Coronary artery (tissue), 2 donors: ENCODE measurements around the gene ITGB2.
"Not testable (repeated sequence)": the region's sequence is repeated elsewhere in the genome, so short reads cannot be mapped to it uniquely, and the experiment has no call there.

ENCODE experiments used
- DNase-seq: peaks from one replicate; pipeline ENCODE4 v3.0.0-alpha.2; 2017; ENCODE audit warnings: low spot score
- H3K27ac ChIP-seq, 2 donors: fragments of 200-600 bp; sonication (generic); one replicate each; pipeline ENCODE4 v1.5.1; 2016 to 2019
- H3K4me3 ChIP-seq: fragments of 200-600 bp; sonication (generic); 2 replicates; pipeline ENCODE4 v1.5.1; 2016; ENCODE audit warnings: mild to moderate bottlenecking, moderate library complexity
- TF ChIP-seq, protein P1 (sequence below): fragments of 200-600 bp; sonication (generic); IDR thresholded peaks from one replicate; pipeline ENCODE4 v1.5.1; 2019; ENCODE audit warnings: antibody characterized with exemption

The ITGB2 gene

DNA sequence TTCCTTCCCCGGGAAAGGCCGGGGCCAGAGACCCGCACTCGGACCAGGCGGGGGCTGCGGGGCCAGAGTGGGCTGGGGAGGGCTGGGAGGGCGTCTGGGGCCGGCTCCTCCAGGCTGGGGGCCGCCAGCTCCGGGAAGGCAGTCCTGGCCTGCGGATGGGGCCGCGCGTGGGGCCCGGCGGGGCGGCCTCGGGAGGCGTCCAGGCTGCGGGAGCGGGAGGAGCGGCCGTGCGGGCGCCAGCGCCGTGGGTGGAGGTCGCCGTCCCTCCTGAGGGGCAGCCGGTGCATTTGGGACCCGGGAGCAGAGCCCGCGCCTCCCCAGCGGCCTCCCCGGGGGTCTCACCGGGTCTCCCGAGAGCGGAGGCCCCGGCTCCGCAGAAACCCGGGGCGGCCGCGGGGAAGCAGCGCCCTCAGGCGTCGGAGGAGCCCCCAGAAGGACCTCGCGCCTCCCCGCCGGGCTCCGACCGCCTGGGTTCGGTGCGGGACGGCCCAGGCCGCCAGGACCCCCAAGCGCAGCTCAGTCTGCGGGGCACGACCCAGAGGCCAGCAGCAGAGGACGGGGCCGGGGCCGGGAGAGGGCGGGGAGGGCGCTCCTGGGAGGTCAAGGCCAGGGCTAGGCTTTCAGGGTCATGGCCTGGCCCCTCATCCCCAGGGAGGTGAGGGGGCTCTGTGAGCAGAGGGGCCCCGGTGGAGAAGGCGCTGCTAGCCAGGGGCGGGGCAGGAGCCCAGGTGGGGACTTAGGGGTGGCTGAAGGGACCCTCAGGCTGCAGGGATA, 11.9 kb upstream of the ITGB2 start:
- TF ChIP-seq, protein P1, sequence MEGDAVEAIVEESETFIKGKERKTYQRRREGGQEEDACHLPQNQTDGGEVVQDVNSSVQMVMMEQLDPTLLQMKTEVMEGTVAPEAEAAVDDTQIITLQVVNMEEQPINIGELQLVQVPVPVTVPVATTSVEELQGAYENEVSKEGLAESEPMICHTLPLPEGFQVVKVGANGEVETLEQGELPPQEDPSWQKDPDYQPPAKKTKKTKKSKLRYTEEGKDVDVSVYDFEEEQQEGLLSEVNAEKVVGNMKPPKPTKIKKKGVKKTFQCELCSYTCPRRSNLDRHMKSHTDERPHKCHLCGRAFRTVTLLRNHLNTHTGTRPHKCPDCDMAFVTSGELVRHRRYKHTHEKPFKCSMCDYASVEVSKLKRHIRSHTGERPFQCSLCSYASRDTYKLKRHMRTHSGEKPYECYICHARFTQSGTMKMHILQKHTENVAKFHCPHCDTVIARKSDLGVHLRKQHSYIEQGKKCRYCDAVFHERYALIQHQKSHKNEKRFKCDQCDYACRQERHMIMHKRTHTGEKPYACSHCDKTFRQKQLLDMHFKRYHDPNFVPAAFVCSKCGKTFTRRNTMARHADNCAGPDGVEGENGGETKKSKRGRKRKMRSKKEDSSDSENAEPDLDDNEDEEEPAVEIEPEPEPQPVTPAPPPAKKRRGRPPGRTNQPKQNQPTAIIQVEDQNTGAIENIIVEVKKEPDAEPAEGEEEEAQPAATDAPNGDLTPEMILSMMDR: peak; percentile 46
- peak overlapping the region; percentile 69 for H3K4me3 ChIP-seq
- H3K27ac ChIP-seq: no peak overlapping the region
- DNase-seq: no peak

DNA sequence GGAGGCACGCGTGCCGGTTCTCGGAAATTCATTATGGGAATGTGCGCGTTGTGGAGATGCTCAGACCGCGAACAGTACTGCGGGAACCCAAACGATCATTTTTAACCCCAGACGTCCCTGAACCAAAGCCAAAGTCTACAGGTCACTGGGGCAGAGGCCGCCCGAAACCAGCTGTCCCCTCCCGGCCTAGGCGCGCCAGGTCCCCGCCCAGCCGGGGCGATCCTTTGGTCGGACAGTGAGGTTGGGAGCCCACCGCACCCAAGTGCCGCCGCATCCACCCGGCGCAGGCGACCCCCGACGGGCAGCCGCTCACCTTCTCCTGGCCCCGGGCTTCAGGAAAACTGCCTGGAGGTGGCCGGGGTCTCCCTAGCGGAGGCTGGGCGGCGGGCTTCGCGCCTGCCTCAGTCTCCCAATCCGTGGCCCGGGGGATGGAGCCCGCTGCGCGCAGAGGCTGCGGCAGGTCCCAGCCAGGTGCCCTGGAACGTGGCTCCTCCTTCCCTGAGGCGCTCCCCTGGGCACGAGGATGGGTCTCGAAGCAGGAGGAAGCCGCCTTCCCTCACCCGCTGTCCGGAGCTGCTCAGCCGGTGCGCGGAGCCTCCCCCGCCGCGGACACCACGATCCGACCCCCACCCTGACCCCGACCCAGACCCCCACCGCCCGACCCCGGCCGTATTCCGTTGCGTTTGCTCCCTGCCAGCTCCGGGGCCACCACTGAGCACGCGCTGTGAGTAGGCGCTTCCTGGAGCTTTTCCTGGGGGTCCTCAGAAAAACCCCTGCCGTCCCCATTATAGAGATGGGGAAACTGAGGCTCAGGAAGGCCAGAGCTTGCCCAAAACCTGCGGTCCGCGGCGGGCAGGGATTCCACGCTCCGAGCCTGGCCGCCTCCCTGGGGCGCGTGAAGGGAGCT, 11.1 kb upstream of the ITGB2 start:
- no peak for DNase-seq
- Histone ChIP-seq H3K4me3 (peak overlapping the region; percentile 69), H3K27ac (peak overlapping the region in 1 of 2 donors; percentile 21)
- TF ChIP-seq, protein P1: no peak

DNA sequence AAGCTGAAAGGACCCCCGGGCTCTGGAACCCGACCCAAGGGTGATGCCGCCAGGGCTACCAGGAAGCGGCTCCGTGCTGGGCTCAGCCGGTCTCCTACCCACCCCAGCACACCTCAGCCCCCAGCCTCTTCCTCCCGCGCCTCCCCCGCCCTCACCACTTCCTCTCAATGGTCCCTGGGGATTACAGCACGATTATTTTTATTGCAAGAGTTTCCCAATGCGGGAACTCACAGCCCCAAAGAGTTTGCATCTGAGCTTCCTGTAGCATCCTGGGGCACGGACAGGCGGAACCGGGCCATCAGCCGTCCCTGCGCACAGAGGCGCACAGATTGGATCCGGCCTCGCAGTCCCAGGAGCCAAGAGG, 10.4 kb upstream of the ITGB2 start:
- H3K27ac ChIP-seq: peak overlapping the region in 1 of 2 donors; percentile 40
- H3K4me3 ChIP-seq: peak overlapping the region; percentile 69
- TF ChIP-seq, protein P1: no peak
- no peak for DNase-seq

DNA sequence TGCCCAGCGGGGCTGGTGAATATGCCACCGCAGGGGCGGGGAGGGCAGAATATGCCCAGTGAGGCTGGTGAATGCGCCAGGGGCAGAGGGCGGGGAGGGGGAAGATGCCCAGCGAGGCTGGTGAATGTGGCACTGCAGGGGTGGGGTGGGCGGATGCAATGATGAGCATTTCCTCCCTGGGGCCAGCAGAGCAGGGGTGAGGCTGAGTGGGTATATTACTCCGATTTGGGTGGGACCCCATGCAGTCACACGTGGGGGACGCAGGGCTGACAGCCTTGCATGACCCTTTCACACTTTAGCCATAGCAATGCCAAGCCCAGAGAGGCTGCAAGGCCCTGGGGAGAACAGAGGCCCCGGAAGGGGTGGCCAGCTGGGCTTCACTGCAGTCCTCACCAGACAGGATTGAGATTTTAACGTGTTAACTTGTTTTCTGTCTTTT, 9.9 kb upstream of the ITGB2 start:
- H3K4me3 ChIP-seq: no peak overlapping the region
- peak overlapping the region in 1 of 2 donors; percentile 40 for H3K27ac ChIP-seq
- DNase-seq: no peak
- TF ChIP-seq, protein P1: no peak

DNA sequence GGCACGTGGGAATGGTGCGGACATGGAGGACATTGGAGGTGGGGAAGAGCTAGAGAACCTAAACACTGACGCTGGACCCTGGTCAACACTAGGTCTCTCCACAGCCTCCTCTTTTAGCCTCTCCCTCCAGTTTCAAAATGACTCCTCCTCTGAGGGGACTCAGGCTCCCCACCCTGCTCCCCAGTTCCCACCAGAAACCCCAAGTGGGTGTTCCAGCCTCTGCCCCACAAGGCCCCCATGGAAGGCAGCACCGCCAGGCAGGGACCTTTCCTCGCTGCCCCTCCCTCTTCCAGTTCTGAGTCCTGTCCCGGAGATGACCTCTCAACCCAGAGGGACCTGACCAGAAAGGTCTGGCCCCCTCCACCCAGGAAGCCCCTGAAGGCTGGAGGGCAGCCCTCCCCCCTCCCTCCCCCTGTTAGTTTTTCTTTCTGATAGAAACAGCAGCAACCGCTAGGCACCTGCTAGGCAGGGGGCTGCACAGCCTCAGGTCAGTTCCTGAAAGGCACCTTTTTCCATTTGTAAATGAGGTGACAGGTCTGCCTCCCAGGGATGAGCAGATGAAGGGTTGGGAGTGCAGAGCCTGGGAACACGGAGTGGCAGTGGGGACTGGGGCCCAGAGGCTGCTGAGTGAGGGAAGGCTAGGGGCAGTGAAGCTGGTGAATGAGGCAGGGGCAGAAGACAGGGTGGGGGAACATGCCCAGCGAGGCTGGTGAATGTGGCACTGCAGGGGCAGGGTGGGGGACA, 9.3 kb upstream of the ITGB2 start:
- TF ChIP-seq, protein P1: no peak
- Histone ChIP-seq H3K27ac (peak overlapping the region in 1 of 2 donors; percentile 40), H3K4me3 (no peak overlapping the region)
- no peak for DNase-seq

DNA sequence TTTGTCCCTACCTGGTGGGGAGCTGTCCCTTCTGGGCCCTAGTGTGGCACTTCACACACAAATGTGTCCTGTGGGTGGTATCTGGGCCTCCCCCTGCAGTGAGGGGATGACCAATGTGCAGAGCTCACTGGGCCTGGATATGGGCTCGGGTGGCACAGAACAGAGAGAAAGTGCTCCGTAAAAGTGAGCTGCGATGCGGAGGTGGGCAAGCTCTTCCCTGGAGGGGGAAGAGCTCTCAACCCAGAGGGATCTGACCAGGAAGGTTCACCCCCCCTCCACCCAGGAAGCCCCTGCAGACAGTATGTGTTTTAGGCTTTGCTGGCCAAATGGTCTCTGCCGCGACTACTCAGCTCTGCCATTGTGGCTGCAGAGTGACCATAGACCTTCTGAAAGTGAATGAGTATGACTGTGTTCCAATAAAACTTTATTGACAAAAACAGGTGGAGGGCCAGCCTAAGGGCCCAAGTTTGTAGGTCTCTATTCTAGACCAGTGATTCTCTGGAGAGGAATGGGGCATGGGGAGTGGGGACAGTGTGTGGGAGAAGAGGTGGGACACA, 8.6 kb upstream of the ITGB2 start:
- DNase-seq: no peak
- TF ChIP-seq, protein P1: no peak
- peak overlapping the region in 1 of 2 donors; percentile 13 for H3K27ac ChIP-seq
- H3K4me3 ChIP-seq: no peak overlapping the region

DNA sequence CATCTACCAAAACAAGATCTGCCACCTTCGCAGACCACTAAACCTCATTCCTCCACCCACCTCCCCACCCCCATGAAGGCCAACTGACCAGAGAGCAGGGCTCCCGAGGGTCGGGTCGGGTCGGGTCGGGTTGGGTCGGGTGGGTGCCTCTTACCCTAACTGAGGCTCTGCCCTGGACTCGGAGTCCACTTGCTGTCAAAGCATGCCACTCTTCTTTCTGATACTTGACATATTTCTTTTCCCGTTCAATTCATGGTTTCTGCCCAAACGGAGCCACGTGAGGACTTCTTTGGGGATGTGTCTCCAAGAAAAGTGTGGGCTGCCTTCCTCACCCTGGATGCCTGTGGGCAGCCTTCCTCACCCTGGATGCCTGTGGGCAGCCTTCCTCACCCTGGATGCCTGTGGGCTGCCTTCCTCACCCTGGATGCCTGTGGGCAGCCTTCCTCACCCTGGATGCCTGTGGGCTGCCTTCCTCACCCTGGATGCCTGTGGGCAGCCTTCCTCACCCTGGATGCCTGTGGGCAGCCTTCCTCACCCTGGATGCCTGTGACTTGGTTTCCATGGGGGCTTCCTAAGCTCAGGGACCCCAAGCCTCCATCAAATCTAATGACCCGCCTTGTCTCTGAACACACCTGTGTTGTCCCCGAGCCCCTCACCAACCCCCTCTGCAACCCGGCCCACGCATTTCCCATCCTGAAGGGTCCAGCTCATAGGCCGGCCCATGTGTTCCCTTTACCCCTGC, 8.0 kb upstream of the ITGB2 start:
- DNase-seq, H3K4me3 ChIP-seq: not testable (repeated sequence)
- peak overlapping the region in 1 of 2 donors; percentile 46 for H3K27ac ChIP-seq
